ENCODE data around the gene ULBP1.
"Not testable (repeated sequence)": the region's sequence is repeated elsewhere in the genome, so short reads cannot be mapped to it uniquely, and the experiment has no call there.

Gene ULBP1

GRCh38 chr6:149963462-149964307 lies at the start of gene ULBP1:
ULBP1 (plus strand) TSS chr6:149963943; CDS start chr6:149964050, 107 bp downstream.
- no peak for TF ChIP-seq CTCF (IDR thresholded peaks at IDR 0.05; ENCODE audit: low read depth, low read length, missing control alignments)

GRCh38 chr6:149915970-149916865 lies 47.5 kb upstream of the ULBP1 start:
- TF ChIP-seq CTCF (IDR thresholded peaks at IDR 0.05; ENCODE audit: low read depth, low read length, missing control alignments): no peak
- no peak overlapping the region for H3K4me3 ChIP-seq (ENCODE audit: low read depth, low read length)
- no peak for DNase-seq (ENCODE audit: low read depth)

More at GRCh38 chr6:149963462-149964307, at the start of gene ULBP1:
- no peak for DNase-seq (ENCODE audit: low read depth)
- H3K4me3 ChIP-seq (ENCODE audit: low read depth, low read length): peak within 1 kb of the TSS; percentile 36

GRCh38 chr6:149917679-149918078 lies 46.1 kb upstream of the ULBP1 start:
- TF ChIP-seq CTCF (IDR thresholded peaks at IDR 0.05; ENCODE audit: low read depth, low read length, missing control alignments): no peak
- H3K4me3 ChIP-seq (ENCODE audit: low read depth, low read length): no peak overlapping the region
- DNase-seq (ENCODE audit: low read depth): no peak

- TF ChIP-seq CTCF (IDR thresholded peaks at IDR 0.05; ENCODE audit: low read depth, low read length, missing control alignments): no peak
- no peak for DNase-seq (ENCODE audit: low read depth)
- no peak overlapping the region for H3K4me3 ChIP-seq (ENCODE audit: low read depth, low read length)
Observed at GRCh38 chr6:149918151-149918905, 45.4 kb upstream of the ULBP1 start.

GRCh38 chr6:149919126-149919833 lies 44.5 kb upstream of the ULBP1 start:
- not testable (repeated sequence) for H3K4me3 ChIP-seq (ENCODE audit: low read depth, low read length); DNase-seq (ENCODE audit: low read depth)

- no peak overlapping the region for H3K4me3 ChIP-seq (ENCODE audit: low read depth, low read length)
- no peak for DNase-seq (ENCODE audit: low read depth)
- no peak for TF ChIP-seq CTCF (IDR thresholded peaks at IDR 0.05; ENCODE audit: low read depth, low read length, missing control alignments)
Observed at GRCh38 chr6:149919834-149920225, 43.9 kb upstream of the ULBP1 start.
